OCI-M2 (cell line): ENCODE measurements around the gene TOR1B.
"Not testable (repeated sequence)": the region's sequence is repeated elsewhere in the genome, so short reads cannot be mapped to it uniquely, and the experiment has no call there.

Source experiments
- DNase-seq: peaks from one replicate; lab custom pipeline; 2025; ENCODE audit not compliant: unreplicated experiment; lab: John Stamatoyannopoulos, UW

The TOR1B gene

GRCh38 chr9:129776096-129776495 is 26.9 kb upstream of the TOR1B start:
- not testable (repeated sequence) for DNase-seq

- DNase-seq = no peak
These were observed 26.4 kb upstream of the TOR1B start for GRCh38 chr9:129776566-129776937.

- DNase-seq = peak; percentile 13
These were observed 25.8 kb upstream of the TOR1B start for GRCh38 chr9:129776938-129777768.

- no peak for DNase-seq
These were observed 25.2 kb upstream of the TOR1B start for GRCh38 chr9:129777769-129778130.

- DNase-seq = no peak
These were observed 24.5 kb upstream of the TOR1B start for GRCh38 chr9:129778469-129778868.

- DNase-seq = no peak
These were observed 23.3 kb upstream of the TOR1B start for GRCh38 chr9:129779560-129780190.

GRCh38 chr9:129781131-129781530 is 21.9 kb upstream of the TOR1B start:
- no peak for DNase-seq

- DNase-seq = no peak
These were observed 21.0 kb upstream of the TOR1B start for GRCh38 chr9:129781981-129782380.

GRCh38 chr9:129783516-129784361 is 19.2 kb upstream of the TOR1B start:
- no peak for DNase-seq

- not testable (repeated sequence) for DNase-seq
These were observed 18.0 kb upstream of the TOR1B start for GRCh38 chr9:129784970-129785369.

GRCh38 chr9:129785866-129786265 is 17.1 kb upstream of the TOR1B start:
- DNase-seq = no peak

GRCh38 chr9:129786481-129786880 is 16.5 kb upstream of the TOR1B start:
- DNase-seq = no peak

GRCh38 chr9:129794549-129794948 is 8.4 kb upstream of the TOR1B start:
- no peak for DNase-seq

- DNase-seq = not testable (repeated sequence)
These were observed 7.0 kb upstream of the TOR1B start for GRCh38 chr9:129796029-129796428.

- DNase-seq = no peak
These were observed 4.0 kb upstream of the TOR1B start for GRCh38 chr9:129798973-129799372.

- no peak for DNase-seq
These were observed 1.5 kb upstream of the TOR1B start for GRCh38 chr9:129801504-129801903.

GRCh38 chr9:129803676-129804060 is 684 bp downstream of the TOR1B start:
- no peak for DNase-seq

- DNase-seq = no peak
These were observed 3.1 kb downstream of the TOR1B start for GRCh38 chr9:129806061-129806460.

GRCh38 chr9:129809346-129809745 is 6.4 kb downstream of the TOR1B start:
- DNase-seq = no peak

GRCh38 chr9:129810116-129810515 is 7.1 kb downstream of the TOR1B start:
- no peak for DNase-seq

GRCh38 chr9:129810788-129811187 is 7.8 kb downstream of the TOR1B start:
- no peak for DNase-seq

GRCh38 chr9:129811967-129812363 is 9.0 kb downstream of the TOR1B start:
- no peak for DNase-seq
